Measurements from ENCODE around the gene ZPBP2.

ZPBP2 gene

GRCh38 chr17:39904990-39905288 lies 36.9 kb downstream of the ZPBP2 start:
- H3K4me3 ChIP-seq (ENCODE audit: control insufficient read depth, low read depth, low read length), result no peak overlapping the region
- DNase-seq (ENCODE audit: low read depth), result no peak
- no peak for TF ChIP-seq CTCF (conservative IDR thresholded peaks at IDR 0.05; ENCODE audit: control insufficient read depth, insufficient read depth, low read depth, low read length)

- no peak for TF ChIP-seq CTCF (conservative IDR thresholded peaks at IDR 0.05; ENCODE audit: control insufficient read depth, insufficient read depth, low read depth, low read length)
- DNase-seq (ENCODE audit: low read depth), result no peak
These were observed 40.9 kb downstream of the ZPBP2 start for GRCh38 chr17:39908789-39909352.

GRCh38 chr17:39913989-39914388 lies 46.0 kb downstream of the ZPBP2 start:
- TF ChIP-seq CTCF (conservative IDR thresholded peaks at IDR 0.05; ENCODE audit: control insufficient read depth, insufficient read depth, low read depth, low read length), result no peak
- no peak for DNase-seq (ENCODE audit: low read depth)
- no peak overlapping the region for H3K4me3 ChIP-seq (ENCODE audit: control insufficient read depth, low read depth, low read length)

More at GRCh38 chr17:39908789-39909352, 40.9 kb downstream of the ZPBP2 start:
- no peak overlapping the region for H3K4me3 ChIP-seq (ENCODE audit: control insufficient read depth, low read depth, low read length)

GRCh38 chr17:39915559-39915958 lies 47.6 kb downstream of the ZPBP2 start:
- H3K4me3 ChIP-seq (ENCODE audit: control insufficient read depth, low read depth, low read length), result no peak overlapping the region
- no peak for TF ChIP-seq CTCF (conservative IDR thresholded peaks at IDR 0.05; ENCODE audit: control insufficient read depth, insufficient read depth, low read depth, low read length)
- DNase-seq (ENCODE audit: low read depth), result no peak

GRCh38 chr17:39916918-39917317 lies 48.9 kb downstream of the ZPBP2 start:
- DNase-seq (ENCODE audit: low read depth), result peak; percentile 28
- TF ChIP-seq CTCF (conservative IDR thresholded peaks at IDR 0.05; ENCODE audit: control insufficient read depth, insufficient read depth, low read depth, low read length), result peak; percentile 32
- H3K4me3 ChIP-seq (ENCODE audit: control insufficient read depth, low read depth, low read length), result no peak overlapping the region

- no peak for TF ChIP-seq CTCF (conservative IDR thresholded peaks at IDR 0.05; ENCODE audit: control insufficient read depth, insufficient read depth, low read depth, low read length)
These were observed 51.2 kb downstream of the ZPBP2 start for GRCh38 chr17:39919087-39919683.

More at GRCh38 chr17:39919087-39919683, 51.2 kb downstream of the ZPBP2 start:
- no peak overlapping the region for H3K4me3 ChIP-seq (ENCODE audit: control insufficient read depth, low read depth, low read length)
- DNase-seq (ENCODE audit: low read depth), result no peak
